Smooth muscle cell (in vitro differentiated cells): Measurements from ENCODE around the gene TEPSIN. TPM values are rescaled to one million over a fixed set of nuclear protein-coding genes. Genes with fewer than 3 reads are reported as not detected.
"Not testable (repeated sequence)": the region's sequence is repeated elsewhere in the genome, so short reads cannot be mapped to it uniquely, and the experiment has no call there.

ENCODE experiments used
- DNase-seq: peaks from one replicate; lab custom pipeline; 2025; ENCODE audit not compliant: unreplicated experiment; lab: John Stamatoyannopoulos, UW
- H2AFZ ChIP-seq: fragments of 200-600 bp; sonication (generic); 2 replicates; pipeline ENCODE4 v1.6.0; 2016; ENCODE audit warnings: antibody characterized with exemption, low read depth, mild to moderate bottlenecking
- H3F3A ChIP-seq: fragments of 200-600 bp; sonication (generic); 2 replicates; pipeline ENCODE4 v1.6.0; 2017; ENCODE audit warnings: antibody characterized with exemption, low read depth
- H3K27ac ChIP-seq: fragments of 200-600 bp; sonication (generic); 2 replicates; pipeline ENCODE4 v1.5.1; 2016; ENCODE audit warnings: low read depth, mild to moderate bottlenecking
- H3K27me3 ChIP-seq: fragments of 200-600 bp; sonication (generic); 2 replicates; pipeline ENCODE4 v1.6.1; 2016; ENCODE audit warnings: low read depth, mild to moderate bottlenecking
- H3K36me3 ChIP-seq: fragments of 200-600 bp; sonication (generic); 2 replicates; pipeline ENCODE4 v1.5.1; 2016; ENCODE audit warnings: low read depth
- H3K4me1 ChIP-seq: fragments of 200-600 bp; sonication (generic); 2 replicates; pipeline ENCODE4 v1.5.1; 2016; ENCODE audit warnings: low read depth
- H3K4me2 ChIP-seq: fragments of 200-600 bp; sonication (generic); 2 replicates; pipeline ENCODE4 v1.6.0; 2016; ENCODE audit warnings: mild to moderate bottlenecking
- H3K4me3 ChIP-seq: fragments of 200-600 bp; sonication (generic); 2 replicates; pipeline ENCODE4 v1.5.1; 2016; ENCODE audit warnings: mild to moderate bottlenecking
- H3K79me2 ChIP-seq: fragments of 200-600 bp; sonication (generic); 2 replicates; pipeline ENCODE4 v1.6.0; 2016; ENCODE audit warnings: low read depth, mild to moderate bottlenecking
- H3K9ac ChIP-seq: fragments of 200-600 bp; sonication (generic); 2 replicates; pipeline ENCODE4 v1.6.0; 2016; ENCODE audit warnings: low read depth
- H3K9me3 ChIP-seq: fragments of 200-600 bp; sonication (generic); replicated peaks from 2 replicates; pipeline ENCODE4 v1.5.1; 2016; ENCODE audit warnings: low read depth
- H4K20me1 ChIP-seq: fragments of 200-600 bp; sonication (generic); 2 replicates; pipeline ENCODE4 v1.6.0; 2016; ENCODE audit warnings: low read depth
- CTCF ChIP-seq: fragments of 200-600 bp; sonication (generic); IDR thresholded peaks from 2 replicates; pipeline ENCODE4 v1.5.1; 2017; ENCODE audit warnings: borderline replicate concordance, mild to moderate bottlenecking, antibody characterized with exemption; ENCODE audit not compliant: insufficient read depth, poor library complexity, severe bottlenecking
- WGBS: methylation state at CpG from one replicate; pipeline ENCODE4 v1.1.7; 2016; ENCODE audit warnings: low lambda C conversion rate; 5-methylcytosine and 5-hydroxymethylcytosine counted together
- polyA plus RNA-seq: library from polyadenylated mRNA; unstranded; fragments of >200 nt; fragmentation: Nextera tagmentation; extraction: Ambion mirVana; gene quantifications from 2 replicates; pipeline ENCODE4 v1.2.1, GENCODE V29; 2016
- total RNA-seq: library from RNA; depleted of rRNA; stranded (reverse); fragments of >200 nt; gene quantifications from 2 replicates; pipeline ENCODE4 v1.2.3, GENCODE V29; 2014

The TEPSIN gene
- total and polyA plus RNA-seq, 2 experiments from 2014 or later = 9.8 to 18.6 TPM

- TF ChIP-seq CTCF = no peak
- Histone ChIP-seq H3K4me3 (no peak overlapping the region), H3K36me3 (no peaks in the 10 kb centered on the region), H3F3A (no peaks in the 10 kb centered on the region), H4K20me1 (peaks cover 11% of the 10 kb centered on the region), H2AFZ (no peak overlapping the region), H3K9me3 (no peaks in the 10 kb centered on the region), H3K79me2 (no peaks in the 10 kb centered on the region), H3K27ac (no peak overlapping the region), H3K9ac (no peak overlapping the region), H3K4me1 (no peaks in the 10 kb centered on the region), H3K4me2 (no peak overlapping the region), H3K27me3 (no peaks in the 10 kb centered on the region)
- 98% methylated on average over 31 of the region's 32 CpGs for WGBS
- no peak for DNase-seq
These were observed 9.8 kb downstream of the TEPSIN start for GRCh38 chr17:81228834-81229665.

GRCh38 chr17:81228420-81228819 lies 10.4 kb downstream of the TEPSIN start:
- Histone ChIP-seq H2AFZ (no peak overlapping the region), H3K79me2 (no peaks in the 10 kb centered on the region), H3K4me2 (no peak overlapping the region), H3K36me3 (no peaks in the 10 kb centered on the region), H3K4me3 (no peak overlapping the region), H3K27me3 (no peaks in the 10 kb centered on the region), H3F3A (no peaks in the 10 kb centered on the region), H3K9ac (no peak overlapping the region), H3K27ac (no peak overlapping the region), H3K9me3 (no peaks in the 10 kb centered on the region), H4K20me1 (peaks cover 5% of the 10 kb centered on the region), H3K4me1 (peaks cover 4% of the 10 kb centered on the region)
- 93% methylated on average over 9 of the region's 9 CpGs for WGBS
- TF ChIP-seq CTCF = no peak
- DNase-seq = no peak

DNA sequence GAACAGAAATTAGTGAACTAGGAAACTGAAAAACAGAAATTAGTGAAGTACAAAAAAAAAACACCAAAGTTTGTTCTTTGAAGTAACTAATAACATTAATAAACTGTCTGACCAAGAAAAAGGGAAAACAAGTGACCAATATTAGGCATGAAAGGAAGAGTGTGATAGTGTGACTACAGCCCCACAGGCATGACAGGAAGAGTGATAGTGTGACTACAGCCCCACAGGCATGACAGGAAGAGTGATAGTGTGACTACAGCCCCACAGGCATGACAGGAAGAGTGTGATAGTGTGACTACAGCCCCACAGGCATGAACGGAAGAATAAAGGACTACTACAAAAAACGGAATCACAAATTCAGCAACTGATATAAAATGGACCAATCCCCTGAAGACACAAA lies 11.2 kb downstream of the TEPSIN start:
- H3K79me2 ChIP-seq, H3K9me3 ChIP-seq: not testable (repeated sequence)
- 95% methylated on average over 2 of the region's 2 CpGs for WGBS

GRCh38 chr17:81223762-81224130 lies 15.1 kb downstream of the TEPSIN start:
- peak overlapping the region; percentile 42 for H3K4me3 ChIP-seq
- H3K36me3 ChIP-seq = no peaks in the 10 kb centered on the region
- H3K9ac ChIP-seq = no peak overlapping the region
- H3K27me3 ChIP-seq = no peaks in the 10 kb centered on the region
- peak overlapping the region; percentile 86 for H3K4me2 ChIP-seq
- H3K27ac ChIP-seq = no peak overlapping the region
- peaks cover 17% of the 10 kb centered on the region for H3K4me1 ChIP-seq
- no peak for DNase-seq
- no peaks in the 10 kb centered on the region for H3K9me3 ChIP-seq
- TF ChIP-seq CTCF = no peak
- H2AFZ ChIP-seq = peak overlapping the region; percentile 92
- 40% methylated on average over 11 of the region's 11 CpGs for WGBS
- H3K79me2 ChIP-seq = peaks cover 7% of the 10 kb centered on the region
- H3F3A ChIP-seq = no peaks in the 10 kb centered on the region
- no peaks in the 10 kb centered on the region for H4K20me1 ChIP-seq

More for the DNA sequence above, 11.2 kb downstream of the TEPSIN start:
- H3K27me3 ChIP-seq, H3K27ac ChIP-seq, H2AFZ ChIP-seq, H3K4me2 ChIP-seq, H3F3A ChIP-seq, H3K9ac ChIP-seq, H3K4me1 ChIP-seq, DNase-seq, H4K20me1 ChIP-seq, H3K4me3 ChIP-seq, H3K36me3 ChIP-seq: not testable (repeated sequence)
